H1 (cell line): Measurements from ENCODE around the gene MLC1. TPM values are rescaled to one million over a fixed set of nuclear protein-coding genes. Genes with fewer than 3 reads are reported as not detected.

Source experiments
- CTCF ChIA-PET: fragments of 300-600 bp; sonication (Branson Sonifier 250); formaldehyde crosslinking; loops from one replicate; lab custom pipeline; 2021; ENCODE audit not compliant: partially characterized antibody; lab: Charles Lee
- POLR2A ChIA-PET: fragments of 300-600 bp; sonication (Branson Sonifier 250); formaldehyde crosslinking; loops from one replicate; lab custom pipeline; 2021; ENCODE audit warnings: inconsistent platforms; ENCODE audit not compliant: partially characterized antibody; lab: Charles Lee
- DNase-seq, 2 experiments: peaks; one replicate each; pipeline versions ENCODE4 v3.0.0 to v3.0.0-alpha.2; 2010 to 2022; ENCODE audit warnings: low spot score in 2 of 2, low read depth in 1 of 2, mixed read lengths in 1 of 2
- FAIRE-seq: peaks from 2 replicates; lab custom pipeline; 2011; peaks lifted over from hg19 to GRCh38; lab: Jason Lieb, UNC
- H2AFZ ChIP-seq: 2 replicates; pipeline ENCODE4 v1.8.1; 2012; ENCODE audit warnings: low read length, inconsistent platforms
- H2AK5ac ChIP-seq: 2 replicates; pipeline ENCODE4 v1.6.1; 2013; ENCODE audit warnings: low read depth, low read length
- H2BK120ac ChIP-seq: replicated peaks from 2 replicates; pipeline ENCODE3; 2013; ENCODE audit warnings: low read depth, low read length, inconsistent platforms
- H2BK12ac ChIP-seq: 2 replicates; pipeline ENCODE4 v1.6.1; 2013; ENCODE audit warnings: low read depth, low read length
- H2BK15ac ChIP-seq: 2 replicates; pipeline ENCODE4 v1.6.1; 2013; ENCODE audit warnings: low read length
- H2BK20ac ChIP-seq: 2 replicates; pipeline ENCODE4 v1.6.1; 2013; ENCODE audit warnings: low read length
- H2BK5ac ChIP-seq: 2 replicates; pipeline ENCODE4 v1.6.1; 2013; ENCODE audit warnings: low read depth, low read length
- H3K14ac ChIP-seq: 2 replicates; pipeline ENCODE4 v1.6.1; 2013; ENCODE audit warnings: inconsistent platforms; ENCODE audit not compliant: insufficient read length
- H3K18ac ChIP-seq: 2 replicates; pipeline ENCODE4 v1.6.1; 2013; ENCODE audit warnings: low read length; ENCODE audit errors: extremely low read depth
- H3K23ac ChIP-seq: 2 replicates; pipeline ENCODE4 v1.6.1; 2013; ENCODE audit warnings: inconsistent platforms; ENCODE audit not compliant: insufficient read length
- H3K23me2 ChIP-seq: 2 replicates; pipeline ENCODE4 v1.6.1; 2013; ENCODE audit warnings: low read depth, low read length
- H3K27ac ChIP-seq: 2 replicates; pipeline ENCODE4 v1.6.1; 2011; ENCODE audit warnings: low read depth, low read length, inconsistent platforms
- H3K27me3 ChIP-seq, 4 experiments: replicated peaks in 1 of 4; 1 replicate in 1 of 4; 2 replicates in 3 of 4; pipeline versions ENCODE4 v1.6.1 to v1.8.1; 2011 to 2013; ENCODE audit warnings: low read length in 3 of 4, mild to moderate bottlenecking in 3 of 4, inconsistent platforms in 2 of 4, mixed read lengths in 2 of 4, moderate library complexity in 1 of 4; ENCODE audit not compliant: control insufficient read depth in 3 of 4, insufficient read depth in 3 of 4; ENCODE audit errors: extremely low read depth in 1 of 4
- H3K36me3 ChIP-seq, 4 experiments: 2 replicates each; pipeline versions ENCODE4 v1.6.1 to v1.8.1; 2011 to 2013; ENCODE audit warnings: mild to moderate bottlenecking in 4 of 4, low read length in 3 of 4, moderate library complexity in 2 of 4, control low read depth in 1 of 4, inconsistent platforms in 1 of 4; ENCODE audit not compliant: insufficient read depth in 4 of 4, control insufficient read depth in 2 of 4
- H3K4ac ChIP-seq: replicated peaks from 2 replicates; pipeline ENCODE3; 2013; ENCODE audit warnings: low read length, low read depth, mixed read lengths, inconsistent platforms; ENCODE audit not compliant: insufficient read length
- H3K4me1 ChIP-seq, 4 experiments: replicated peaks in 1 of 4; 1 replicate in 1 of 4; 2 replicates in 3 of 4; pipeline versions ENCODE4 v1.6.1 to v1.8.1; 2011 to 2013; ENCODE audit warnings: low read length in 3 of 4, inconsistent platforms in 2 of 4, mixed read lengths in 1 of 4; ENCODE audit not compliant: insufficient read depth in 4 of 4, control insufficient read depth in 3 of 4
- H3K4me2 ChIP-seq, 2 experiments: 2 replicates each; pipeline versions ENCODE4 v1.6.1 to v1.8.1; 2011 to 2013; ENCODE audit warnings: low read depth in 2 of 2, low read length in 2 of 2, control low read depth in 1 of 2, inconsistent platforms in 1 of 2, mild to moderate bottlenecking in 1 of 2; ENCODE audit not compliant: insufficient read depth in 1 of 2
- H3K4me3 ChIP-seq, 4 experiments: fragments of 200-600, 300-600 bp in 1 of 4; sonication (generic), shearing (Covaris generic), sonication (Bioruptor Twin) in 1 of 4; 2 replicates each; pipeline versions ENCODE4 v1.5.1 to v1.8.1; 2011 to 2016; ENCODE audit warnings: low read length in 4 of 4, low read depth in 3 of 4, control low read depth in 2 of 4, inconsistent platforms in 2 of 4, mild to moderate bottlenecking in 2 of 4, mixed read lengths in 1 of 4, moderate library complexity in 1 of 4; ENCODE audit not compliant: insufficient read depth in 2 of 4; ENCODE audit errors: extremely low read depth in 1 of 4
- H3K56ac ChIP-seq: replicated peaks from 2 replicates; pipeline ENCODE3; 2013; ENCODE audit warnings: low read depth, mild to moderate bottlenecking, mixed read lengths, low read length, inconsistent platforms; ENCODE audit not compliant: insufficient read length
- H3K79me1 ChIP-seq: 2 replicates; pipeline ENCODE4 v1.6.1; 2013; ENCODE audit warnings: low read depth, low read length, control low read depth
- H3K79me2 ChIP-seq, 2 experiments: 2 replicates each; pipeline versions ENCODE4 v1.6.1 to v1.8.1; 2012 to 2013; ENCODE audit warnings: low read length in 2 of 2, mild to moderate bottlenecking in 2 of 2, inconsistent platforms in 1 of 2; ENCODE audit not compliant: insufficient read depth in 2 of 2, control insufficient read depth in 1 of 2
- H3K9ac ChIP-seq, 4 experiments: replicated peaks in 1 of 4; 1 replicate in 1 of 4; 2 replicates in 3 of 4; pipeline versions ENCODE4 v1.6.1 to v1.8.1; 2011 to 2013; ENCODE audit warnings: low read depth in 3 of 4, low read length in 3 of 4, control low read depth in 2 of 4, mild to moderate bottlenecking in 2 of 4, moderate library complexity in 2 of 4, inconsistent platforms in 1 of 4; ENCODE audit errors: extremely low read depth in 1 of 4
- H3K9me3 ChIP-seq, 2 experiments: 2 replicates each; pipeline versions ENCODE4 v1.6.1 to v1.8.1; 2012 to 2013; ENCODE audit warnings: mild to moderate bottlenecking in 2 of 2, moderate library complexity in 2 of 2, control low read depth in 1 of 2, inconsistent platforms in 1 of 2, low read depth in 1 of 2, low read length in 1 of 2, mixed read lengths in 1 of 2; ENCODE audit not compliant: insufficient read depth in 2 of 2
- H4K20me1 ChIP-seq, 2 experiments: replicated peaks in 1 of 2; 2 replicates each; pipeline versions ENCODE3 to v1.8.1; 2011 to 2013; ENCODE audit warnings: inconsistent platforms in 2 of 2, low read length in 2 of 2, mild to moderate bottlenecking in 1 of 2; ENCODE audit not compliant: insufficient read depth in 2 of 2, control insufficient read depth in 1 of 2
- H4K5ac ChIP-seq: 2 replicates; pipeline ENCODE4 v1.6.1; 2013; ENCODE audit warnings: low read length, low read depth, mixed read lengths, inconsistent platforms; ENCODE audit not compliant: insufficient read length
- H4K8ac ChIP-seq: 2 replicates; pipeline ENCODE4 v1.8.0; 2013; ENCODE audit warnings: mild to moderate bottlenecking, moderate library complexity, low read length, inconsistent platforms; ENCODE audit not compliant: insufficient read depth; ENCODE audit errors: extremely low read depth
- H4K91ac ChIP-seq: replicated peaks from 2 replicates; pipeline ENCODE3; 2013; ENCODE audit warnings: low read length, mixed read lengths, inconsistent platforms; ENCODE audit not compliant: insufficient read length
- CEBPB ChIP-seq: IDR thresholded peaks from 2 replicates; pipeline ENCODE4 v1.6.1; 2012; ENCODE audit warnings: low read depth, low read length
- CHD2 ChIP-seq: IDR thresholded peaks from 2 replicates; pipeline ENCODE4 v1.6.1; 2012; ENCODE audit warnings: low read length, improper control_type of control experiment
- CTBP2 ChIP-seq: IDR thresholded peaks from 2 replicates; pipeline ENCODE4 v1.7.0; 2011; ENCODE audit warnings: borderline replicate concordance, mild to moderate bottlenecking, moderate library complexity, mixed read lengths, low read length; ENCODE audit not compliant: insufficient read depth, insufficient read length
- HDAC6 ChIP-seq: IDR thresholded peaks from one replicate; pipeline ENCODE4 v1.7.1; 2012; ENCODE audit warnings: low read depth, mild to moderate bottlenecking, inconsistent platforms, low read length, moderate library complexity
- PHF8 ChIP-seq: fragments of 200-600 bp; sonication (generic); conservative IDR thresholded peaks from 2 replicates; pipeline ENCODE4 v1.7.1; 2012; ENCODE audit warnings: low read depth, mild to moderate bottlenecking, inconsistent platforms, low read length, moderate library complexity
- RXRA ChIP-seq: IDR thresholded peaks from 2 replicates; pipeline ENCODE4 v1.6.1; 2011; ENCODE audit warnings: low read depth, mild to moderate bottlenecking, low read length, moderate library complexity; ENCODE audit not compliant: insufficient read depth
- SP4 ChIP-seq: IDR thresholded peaks from 2 replicates; pipeline ENCODE4 v1.6.1; 2012; ENCODE audit warnings: low read length, inconsistent platforms
- TBP ChIP-seq: IDR thresholded peaks from 2 replicates; pipeline ENCODE4 v1.6.1; 2011; ENCODE audit warnings: low read depth, low read length, improper control_type of control experiment
- WGBS, 2 experiments: shearing (Covaris generic) in 1 of 2; methylation state at CpG; one replicate each; pipeline versions ENCODE4 v1.1.6 to v1.1.7; 2013 to 2015; ENCODE audit warnings: low lambda C conversion rate in 2 of 2, mixed read lengths in 2 of 2, inconsistent platforms in 1 of 2, low coverage in 1 of 2, missing lambda C conversion rate in 1 of 2; ENCODE audit not compliant: insufficient replicate concordance in 2 of 2, insufficient coverage in 1 of 2, insufficient read length in 1 of 2; ENCODE audit errors: extremely low coverage in 1 of 2, missing lambda C conversion rate in 1 of 2; 5-methylcytosine and 5-hydroxymethylcytosine counted together
- polyA plus RNA-seq, 7 experiments: library from polyadenylated mRNA; depleted of rRNA in 3 of 7; stranded (reverse) in 5 of 7; unstranded in 2 of 7; fragments of >200 nt in 5 of 7; fragments of 200-250 nt in 2 of 7; gene quantifications; 1 replicate in 5 of 7; 2 replicates in 1 of 7; 4 replicates in 1 of 7; pipeline versions ENCODE4 v1.2.1 to v1.2.3, GENCODE V29; 2011 to 2013; ENCODE audit warnings: missing spikeins in 2 of 7, mixed read lengths in 2 of 7
- total RNA-seq: library from RNA; stranded (reverse); fragmentation: NEBNext Ultra II Directional; extraction: Animal tissue kit (Norgen Biotek cat#: 25700); gene quantifications from 2 replicates; pipeline ENCODE4 v1.2.1, GENCODE V29; 2021
- TF ChIP-seq, protein P1 (sequence below): IDR thresholded peaks from 2 replicates; pipeline ENCODE4 v1.6.1; 2012; ENCODE audit warnings: low read length, inconsistent platforms
- TF ChIP-seq, protein P2 (sequence below): IDR thresholded peaks from 2 replicates; pipeline ENCODE4 v1.6.1; 2012; ENCODE audit warnings: inconsistent platforms

Gene MLC1
- total and polyA plus RNA-seq, 2 of the 8 experiments (the other 6 are each of a cell fraction or from before 2014, with no cell fraction given): 0.20 TPM; not detected in 1

DNA sequence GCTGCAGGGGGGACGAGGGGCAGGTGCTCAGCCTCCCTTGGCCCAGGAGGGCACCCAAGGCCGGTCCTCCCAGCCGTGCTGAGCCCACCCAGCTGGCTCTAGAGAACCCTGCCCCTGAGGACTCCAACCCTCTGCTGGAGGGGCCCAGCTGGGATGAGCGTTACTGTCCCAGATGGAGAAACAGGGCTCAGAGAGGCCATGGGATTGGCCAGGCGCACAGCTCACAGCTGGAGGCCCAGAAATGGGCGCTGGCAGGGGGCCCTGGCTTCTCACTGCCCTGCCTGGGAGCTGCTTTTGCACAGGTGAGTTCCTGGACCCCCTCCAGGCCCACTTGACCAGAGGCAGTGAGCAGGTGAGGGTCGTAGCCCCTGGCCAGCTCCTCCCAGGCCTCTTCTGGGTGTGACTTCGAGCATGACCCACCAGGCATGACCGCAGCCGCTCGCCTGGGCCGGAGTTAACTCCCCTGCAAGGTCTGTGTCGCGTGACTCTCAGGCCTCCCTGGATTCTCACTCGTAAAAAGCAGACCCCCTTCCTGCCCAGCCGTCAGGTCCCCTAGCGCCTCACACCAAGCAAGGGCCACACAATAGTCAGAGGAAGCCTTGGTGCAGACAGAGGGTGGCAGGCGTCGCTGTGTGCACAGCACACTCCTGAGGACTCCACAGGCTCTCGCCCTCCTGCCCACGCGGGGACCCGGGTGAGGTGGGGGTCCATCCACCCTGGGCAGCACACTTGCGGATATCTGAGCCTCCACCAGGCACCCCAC, 52.9 kb downstream of the MLC1 start:
- Histone ChIP-seq H3K4me3 (no peak overlapping the region), H3K4me1 (peaks cover 0 to 3% (median 0%) of the 10 kb centered on the region in 4 experiments; a peak in 2 of 7 replicates), H4K8ac (no peak overlapping the region), H4K20me1 (no peaks in the 10 kb centered on the region), H3K23me2 (peaks cover 2% of the 10 kb centered on the region; the same call in 1 of the 2 replicates), H3K9ac (no peak overlapping the region), H3K18ac (no peak overlapping the region), H2BK5ac (no peak overlapping the region), H2AK5ac (no peak overlapping the region), H3K27ac (no peak overlapping the region), H4K5ac (no peak overlapping the region), H3K14ac (no peak overlapping the region), H3K4ac (no peak overlapping the region), H3K79me1 (no peaks in the 10 kb centered on the region), H2AFZ (no peak overlapping the region), H2BK12ac (no peak overlapping the region), H3K23ac (no peak overlapping the region), H3K79me2 (no peaks in the 10 kb centered on the region), H4K91ac (no peak overlapping the region), H3K36me3 (no peaks in the 10 kb centered on the region), H2BK120ac (no peak overlapping the region), H2BK15ac (no peak overlapping the region), H2BK20ac (no peak overlapping the region), H3K27me3 (peaks cover 2 to 24% (median 11%) of the 10 kb centered on the region in 4 experiments; a peak in 6 of 7 replicates), H3K9me3 (no peaks in the 10 kb centered on the region), H3K4me2 (no peak overlapping the region), H3K56ac (no peak overlapping the region)
- FAIRE-seq: no peak
- ChIA-PET POLR2A (interaction anchor here (0.6 to 2.1 kb wide), 2 partner anchors 70 to 211 kb away, joined by 3 to 7 read pairs; no protein-coding TSS in a partner anchor), CTCF (interaction anchor here (1.0 to 3.9 kb wide), 6 partner anchors 20 to 100 kb away, joined by 3 to 54 read pairs (median 19); partner anchors contain the start of gene IL17REL)
- DNase-seq: no peak
- 89% methylated on average over 21 of the region's 24 CpGs; no CpG with 5 or more reads in 1 of the 2 experiments for WGBS, 2 experiments
- TF ChIP-seq CTBP2 (no peak), CHD2 (no peak), RXRA (no peak), SP4 (no peak), CEBPB (no peak), TBP (no peak), PHF8 (no peak), HDAC6 (no peak)
- TF ChIP-seq, protein P1, sequence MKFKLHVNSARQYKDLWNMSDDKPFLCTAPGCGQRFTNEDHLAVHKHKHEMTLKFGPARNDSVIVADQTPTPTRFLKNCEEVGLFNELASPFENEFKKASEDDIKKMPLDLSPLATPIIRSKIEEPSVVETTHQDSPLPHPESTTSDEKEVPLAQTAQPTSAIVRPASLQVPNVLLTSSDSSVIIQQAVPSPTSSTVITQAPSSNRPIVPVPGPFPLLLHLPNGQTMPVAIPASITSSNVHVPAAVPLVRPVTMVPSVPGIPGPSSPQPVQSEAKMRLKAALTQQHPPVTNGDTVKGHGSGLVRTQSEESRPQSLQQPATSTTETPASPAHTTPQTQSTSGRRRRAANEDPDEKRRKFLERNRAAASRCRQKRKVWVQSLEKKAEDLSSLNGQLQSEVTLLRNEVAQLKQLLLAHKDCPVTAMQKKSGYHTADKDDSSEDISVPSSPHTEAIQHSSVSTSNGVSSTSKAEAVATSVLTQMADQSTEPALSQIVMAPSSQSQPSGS: no peak
- TF ChIP-seq, protein P2, sequence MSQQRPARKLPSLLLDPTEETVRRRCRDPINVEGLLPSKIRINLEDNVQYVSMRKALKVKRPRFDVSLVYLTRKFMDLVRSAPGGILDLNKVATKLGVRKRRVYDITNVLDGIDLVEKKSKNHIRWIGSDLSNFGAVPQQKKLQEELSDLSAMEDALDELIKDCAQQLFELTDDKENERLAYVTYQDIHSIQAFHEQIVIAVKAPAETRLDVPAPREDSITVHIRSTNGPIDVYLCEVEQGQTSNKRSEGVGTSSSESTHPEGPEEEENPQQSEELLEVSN: no peak
